Heart right ventricle (tissue), 16 donors: ENCODE data around the gene TBK1. TPM values are rescaled to one million over a fixed set of nuclear protein-coding genes. Genes with fewer than 3 reads are reported as not detected.

Experiments
- ATAC-seq, 8 donors: fragments of 200-7000 bp; cut with Tn5 transposase; one replicate each; pipeline ENCODE4 v1.9.1; 2020; ENCODE audit warnings: mild to moderate bottlenecking in 8 of 8, moderate library complexity in 8 of 8, moderate number of reproducible peaks in 1 of 8
- DNase-seq, 2 donors: peaks; one replicate each; pipeline ENCODE4 v3.0.0-alpha.2; 2020
- H3K27ac ChIP-seq, 10 donors: fragments of 200-600 bp; sonication (generic) in 2 of 10; one replicate each; pipeline versions ENCODE4 v1.5.0 to v1.8.0; 2020 to 2022; ENCODE audit warnings: mild to moderate bottlenecking in 3 of 10
- H3K27me3 ChIP-seq, 7 donors: fragments of 200-600 bp; one replicate each; pipeline ENCODE4 v1.8.0; 2021 to 2022; ENCODE audit warnings: mild to moderate bottlenecking in 2 of 7
- H3K36me3 ChIP-seq, 9 donors: fragments of 200-600 bp; sonication (generic) in 1 of 9; one replicate each; pipeline versions ENCODE4 v1.5.0 to v1.8.0; 2020 to 2022; ENCODE audit warnings: mild to moderate bottlenecking in 2 of 9
- H3K4me1 ChIP-seq, 9 donors: fragments of 200-600 bp; sonication (generic) in 1 of 9; one replicate each; pipeline versions ENCODE4 v1.5.0 to v1.8.0; 2020 to 2022; ENCODE audit warnings: mild to moderate bottlenecking in 4 of 9
- H3K4me3 ChIP-seq, 10 donors: fragments of 200-600 bp; sonication (generic) in 2 of 10; one replicate each; pipeline versions ENCODE4 v1.5.0 to v1.8.0; 2020 to 2022; ENCODE audit warnings: mild to moderate bottlenecking in 7 of 10, moderate library complexity in 2 of 10
- H3K9me3 ChIP-seq, 11 donors: fragments of 200-600 bp in 10 of 11; sonication (generic) in 2 of 11; one replicate each; pipeline versions ENCODE4 v1.5.0 to v1.8.0; 2013 to 2022; ENCODE audit warnings: mild to moderate bottlenecking in 2 of 11, control low read depth in 1 of 11, moderate library complexity in 1 of 11
- CTCF ChIP-seq, 9 donors: fragments of 200-600 bp; sonication (generic) in 2 of 9; IDR thresholded peaks; one replicate each; pipeline versions ENCODE4 v1.5.0 to v1.8.0; 2021 to 2022; ENCODE audit warnings: antibody characterized with exemption in 9 of 9, mild to moderate bottlenecking in 5 of 9, moderate library complexity in 1 of 9
- WGBS, 2 donors: extraction: QIAGEN DNeasy Blood & Tissue Kit; methylation state at CpG; one replicate each; pipeline ENCODE4 v1.1.7; 2013; ENCODE audit warnings: inconsistent platforms in 1 of 2; 5-methylcytosine and 5-hydroxymethylcytosine counted together
- intact Hi-C, 10 donors: fragments of 100-400 bp; cut with DNase I; formaldehyde crosslinking; loops; one replicate each; pipeline versions ENCODE4 v1.11.1 to v1.14.2; 2022
- polyA plus RNA-seq, 2 donors: library from polyadenylated mRNA; stranded (reverse); fragments of 200-250 nt; gene quantifications; one replicate each; pipeline ENCODE4 v1.2.3, GENCODE V29; 2013
- total RNA-seq, 10 donors: library from RNA; stranded (reverse); fragmentation: NEBNext Ultra II Directional in 3 of 10; extraction: Animal tissue kit (Norgen Biotek cat#: 25700) in 3 of 10; gene quantifications; one replicate each; pipeline versions ENCODE4 v1.2.1 to v1.2.4, GENCODE V29; 2021 to 2023
- donor health status: Arrhythmogenic right ventricular cardiomyopathy.
- donor health status: ischemic (EF 13 %, LVEDD 7.1; RV severe dilation, severe dysfunction).
- donor health status: healthy with polysubstance abuse.
- donor health status: DM: no; HTN: yes; CAD: no.
- donor health status: DM: no; HTN: no; CAD: no.
- donor health status: ischemic (EF 25% LVEDD 6.9; RV normal size, moderate dysfunction).
- donor health status: ischemic (EF 25% LVEDD 5.7; RV mildly dilated, moderate dysfunction).
- donor health status: healthy.
- donor health status: DM: yes; HTN: yes; CAD: no.
- donor health status: Ischemic cardiomyopathy.
- donor health status: ischemic (EF 35%, LVEDD 5.7; RV mildly dilated, moderate dysfunction).
- donor health status: nonischemic (EF 11% LVEDD 7.7; RV severe dilation, severe dysfunction).
- donor health status: DM: yes; HTN: yes; CAD: no.
- donor health status: PGD.
- donor health status: ischemic (EF 29% LVEDD 5.4; RV normal size, mild dysfunction).
- donor health status: nonischemic (EF 23%, LVEDD 6.1; RV moderate dilation, normal function).

TBK1 gene
- total and polyA plus RNA-seq, 12 donors, result 8.2 to 15.1 (median 10.5) TPM

GRCh38 chr12:64510667-64511066 is 58.7 kb downstream of the TBK1 start:
- Histone ChIP-seq H3K36me3 (peaks cover 0 to 5% (median 0%) of the 10 kb centered on the region in 9 donors), H3K4me1 (no peaks in the 10 kb centered on the region), H3K27me3 (no peaks in the 10 kb centered on the region), H3K27ac (no peak overlapping the region), H3K9me3 (no peaks in the 10 kb centered on the region), H3K4me3 (no peak overlapping the region)
- TF ChIP-seq CTCF (IDR thresholded peaks at IDR 0.05), result no peak
- DNase-seq (no peak), ATAC-seq (no peak)
- intact Hi-C loops, result no loop called here
- WGBS, 2 donors, result 72 to 79% methylated on average over 1 of the region's 1 CpG

- Histone ChIP-seq H3K4me1 (no peaks in the 10 kb centered on the region), H3K27ac (no peak overlapping the region)
- intact Hi-C loops, result no loop called here
Observed at GRCh38 chr12:64518396-64518795, 66.5 kb downstream of the TBK1 start.

GRCh38 chr12:64521833-64522232 is 69.9 kb downstream of the TBK1 start:
- no peak for ATAC-seq
- no peaks in the 10 kb centered on the region for H3K4me1 ChIP-seq
- no peak for TF ChIP-seq CTCF (IDR thresholded peaks at IDR 0.05)
- no peak overlapping the region for H3K27ac ChIP-seq
- no peak overlapping the region for H3K4me3 ChIP-seq
- no peaks in the 10 kb centered on the region for H3K27me3 ChIP-seq
- no peaks in the 10 kb centered on the region for H3K9me3 ChIP-seq
- DNase-seq, result no peak
- intact Hi-C loops, result no loop called here
- H3K36me3 ChIP-seq, result no peaks in the 10 kb centered on the region
- WGBS, 2 donors, result 78 to 83% methylated on average over 3 of the region's 3 CpGs

More at GRCh38 chr12:64518396-64518795, 66.5 kb downstream of the TBK1 start:
- WGBS, 2 donors, result 87 to 89% methylated on average over 5 of the region's 5 CpGs
- Histone ChIP-seq H3K36me3 (no peaks in the 10 kb centered on the region), H3K27me3 (no peaks in the 10 kb centered on the region), H3K9me3 (no peaks in the 10 kb centered on the region), H3K4me3 (no peak overlapping the region)
- no peak for ATAC-seq
- no peak for TF ChIP-seq CTCF (IDR thresholded peaks at IDR 0.05)
- no peak for DNase-seq

- no peaks in the 10 kb centered on the region for H3K9me3 ChIP-seq
- no peak for DNase-seq
- H3K4me3 ChIP-seq, result no peak overlapping the region
- WGBS, 2 donors, result 44 to 45% methylated on average over 5 of the region's 5 CpGs
- H3K27me3 ChIP-seq, result no peaks in the 10 kb centered on the region
- TF ChIP-seq CTCF (IDR thresholded peaks at IDR 0.05), result no peak
- H3K4me1 ChIP-seq, result no peaks in the 10 kb centered on the region
- ATAC-seq, result no peak
- H3K27ac ChIP-seq, result no peak overlapping the region
- intact Hi-C loops, result no loop called here
- no peaks in the 10 kb centered on the region for H3K36me3 ChIP-seq
Observed at GRCh38 chr12:64522316-64522715, 70.4 kb downstream of the TBK1 start.
